ENCODE data around the gene RIBC2.
"Not testable (repeated sequence)": the region's sequence is repeated elsewhere in the genome, so short reads cannot be mapped to it uniquely, and the experiment has no call there.

Gene RIBC2

GRCh38 chr22:45450101-45450785 lies 36.8 kb downstream of the RIBC2 start:
- no peak for DNase-seq (ENCODE audit: low read depth)

GRCh38 chr22:45450921-45451651 lies 37.6 kb downstream of the RIBC2 start:
- DNase-seq (ENCODE audit: low read depth), result no peak

- no peak for DNase-seq (ENCODE audit: low read depth)
Observed at GRCh38 chr22:45451972-45452371, 38.5 kb downstream of the RIBC2 start.

- DNase-seq (ENCODE audit: low read depth), result no peak
Observed at GRCh38 chr22:45452565-45453379, 39.3 kb downstream of the RIBC2 start.

- no peak for DNase-seq (ENCODE audit: low read depth)
Observed at GRCh38 chr22:45453764-45454163, 40.3 kb downstream of the RIBC2 start.

- DNase-seq (ENCODE audit: low read depth), result no peak
Observed at GRCh38 chr22:45454275-45454674, 40.8 kb downstream of the RIBC2 start.

- no peak for DNase-seq (ENCODE audit: low read depth)
Observed at GRCh38 chr22:45455212-45455611, 41.7 kb downstream of the RIBC2 start.

GRCh38 chr22:45455621-45456020 lies 42.1 kb downstream of the RIBC2 start:
- no peak for DNase-seq (ENCODE audit: low read depth)

GRCh38 chr22:45456811-45457210 lies 43.3 kb downstream of the RIBC2 start:
- DNase-seq (ENCODE audit: low read depth), result no peak

GRCh38 chr22:45458532-45458931 lies 45.0 kb downstream of the RIBC2 start:
- no peak for DNase-seq (ENCODE audit: low read depth)

GRCh38 chr22:45459235-45459634 lies 45.7 kb downstream of the RIBC2 start:
- DNase-seq (ENCODE audit: low read depth), result no peak

GRCh38 chr22:45460288-45461109 lies 47.0 kb downstream of the RIBC2 start:
- no peak for DNase-seq (ENCODE audit: low read depth)

- DNase-seq (ENCODE audit: low read depth), result no peak
Observed at GRCh38 chr22:45462034-45462655, 48.7 kb downstream of the RIBC2 start.

- not testable (repeated sequence) for DNase-seq (ENCODE audit: low read depth)
Observed at GRCh38 chr22:45463691-45464090, 50.2 kb downstream of the RIBC2 start.

GRCh38 chr22:45465633-45466032 lies 52.1 kb downstream of the RIBC2 start:
- no peak for DNase-seq (ENCODE audit: low read depth)

- DNase-seq (ENCODE audit: low read depth), result no peak
Observed at GRCh38 chr22:45468872-45469271, 55.4 kb downstream of the RIBC2 start.

GRCh38 chr22:45469281-45470073 lies 56.0 kb downstream of the RIBC2 start:
- DNase-seq (ENCODE audit: low read depth), result no peak

GRCh38 chr22:45470871-45471270 lies 57.4 kb downstream of the RIBC2 start:
- DNase-seq (ENCODE audit: low read depth), result no peak

GRCh38 chr22:45472426-45472825 lies 58.9 kb downstream of the RIBC2 start:
- DNase-seq (ENCODE audit: low read depth), result no peak

GRCh38 chr22:45473626-45474237 lies 60.2 kb downstream of the RIBC2 start:
- no peak for DNase-seq (ENCODE audit: low read depth)

Measured in activated T-cell treated with anti-CD3 and anti-CD28 coated beads for 1 hour (primary cell).